Bladder microvascular endothelial cell (primary cell): Measurements from ENCODE around the gene PACSIN1. TPM values are rescaled to one million over a fixed set of nuclear protein-coding genes. Genes with fewer than 3 reads are reported as not detected.

Experiments used
- total RNA-seq: library from RNA; depleted of rRNA; stranded (reverse); fragments of >200 nt; gene quantifications from 2 replicates; pipeline ENCODE4 v1.2.3, GENCODE V29; 2014

Gene PACSIN1, protein sequence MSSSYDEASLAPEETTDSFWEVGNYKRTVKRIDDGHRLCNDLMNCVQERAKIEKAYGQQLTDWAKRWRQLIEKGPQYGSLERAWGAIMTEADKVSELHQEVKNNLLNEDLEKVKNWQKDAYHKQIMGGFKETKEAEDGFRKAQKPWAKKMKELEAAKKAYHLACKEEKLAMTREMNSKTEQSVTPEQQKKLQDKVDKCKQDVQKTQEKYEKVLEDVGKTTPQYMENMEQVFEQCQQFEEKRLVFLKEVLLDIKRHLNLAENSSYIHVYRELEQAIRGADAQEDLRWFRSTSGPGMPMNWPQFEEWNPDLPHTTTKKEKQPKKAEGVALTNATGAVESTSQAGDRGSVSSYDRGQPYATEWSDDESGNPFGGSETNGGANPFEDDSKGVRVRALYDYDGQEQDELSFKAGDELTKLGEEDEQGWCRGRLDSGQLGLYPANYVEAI
- not detected in 2 replicates for total RNA-seq

DNA sequence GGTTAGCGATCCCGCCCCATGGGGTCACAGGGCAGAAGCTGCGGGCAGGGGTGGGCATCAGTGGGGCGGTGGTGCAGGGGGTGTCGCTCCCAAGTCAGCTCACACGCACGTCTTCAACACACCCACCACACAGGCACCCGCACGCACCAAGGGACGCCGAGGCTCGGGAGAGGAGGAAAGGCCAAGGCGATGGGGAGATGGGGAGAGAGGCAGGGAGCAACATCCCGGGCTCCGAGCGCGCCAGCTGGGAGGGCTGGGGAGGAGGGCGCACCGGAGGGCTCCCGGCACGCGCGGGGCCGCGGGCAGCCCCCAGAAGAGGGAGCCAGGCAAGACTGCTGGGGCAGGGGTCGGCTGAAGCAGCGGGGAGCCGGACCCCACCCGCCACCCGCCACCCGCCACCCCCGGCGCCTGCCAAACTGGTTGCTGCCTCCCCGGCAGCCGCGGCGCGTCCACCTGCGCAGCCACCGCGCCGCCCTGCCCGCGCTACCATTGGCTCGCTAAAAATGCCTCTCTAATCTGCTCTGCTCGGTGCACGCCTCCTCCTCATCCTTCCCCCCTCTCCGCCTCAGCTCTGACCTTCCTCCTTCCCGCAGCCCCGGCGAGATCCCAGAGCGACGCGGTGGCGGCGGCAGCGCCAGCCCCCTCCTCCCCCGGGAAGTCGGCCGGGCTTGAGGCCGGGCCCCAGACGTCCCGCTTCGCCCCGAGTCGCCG lies at the start of gene PACSIN1:
TSS of gene PACSIN1 (plus strand) at position 546 of the 711 bp plus-strand sequence. CDS start 60,230 bp downstream, outside the sequence.

DNA sequence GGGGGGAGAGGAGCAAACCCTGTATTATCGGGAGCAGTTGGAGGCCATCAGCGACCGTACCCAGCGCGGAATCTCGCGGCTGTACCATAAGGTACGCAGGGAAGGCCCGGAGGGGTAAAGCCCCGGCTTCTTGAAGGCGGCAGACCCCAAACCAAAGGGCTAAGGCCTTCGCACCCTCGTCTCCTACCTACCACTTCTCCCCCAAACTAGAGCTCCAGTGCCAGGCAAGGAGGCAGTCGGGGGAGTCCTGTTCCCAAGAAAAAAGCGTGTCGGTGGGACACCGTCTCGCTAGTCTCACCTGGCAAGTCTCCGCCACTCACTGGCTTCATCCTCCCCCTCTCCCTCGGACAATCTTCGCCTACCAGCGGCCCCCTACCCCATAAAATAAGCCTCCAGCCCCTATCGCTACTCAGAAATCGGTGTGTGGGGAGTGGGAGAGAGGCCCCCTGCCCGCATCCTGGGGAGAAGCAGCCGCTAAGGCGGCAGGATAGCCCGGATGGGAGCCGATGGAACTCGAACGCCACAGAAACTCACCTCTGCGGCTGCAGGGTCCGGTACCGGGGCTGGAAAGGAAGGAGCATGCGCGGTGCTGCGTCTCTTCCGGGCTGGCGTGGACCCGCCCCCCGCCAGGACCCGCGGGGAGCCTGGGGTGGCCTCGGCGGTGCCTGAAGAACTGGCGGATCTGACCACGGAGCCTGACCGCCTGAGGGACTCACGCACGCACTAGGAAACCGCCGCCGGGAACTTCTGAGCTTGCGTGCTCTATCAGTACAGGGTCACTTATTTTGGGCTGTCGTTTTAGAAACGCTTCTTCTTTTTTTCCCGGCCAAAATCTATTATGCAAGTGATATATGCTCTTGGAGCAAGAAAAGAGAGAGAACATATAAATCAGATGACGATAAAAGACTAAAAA lies 40.1 kb upstream of the PACSIN1 start, which contains the start of gene RPS10:
TSS of gene RPS10 (minus strand) at position 572 of the 913 bp plus-strand sequence. CDS start 848 bp downstream, outside the sequence.

DNA sequence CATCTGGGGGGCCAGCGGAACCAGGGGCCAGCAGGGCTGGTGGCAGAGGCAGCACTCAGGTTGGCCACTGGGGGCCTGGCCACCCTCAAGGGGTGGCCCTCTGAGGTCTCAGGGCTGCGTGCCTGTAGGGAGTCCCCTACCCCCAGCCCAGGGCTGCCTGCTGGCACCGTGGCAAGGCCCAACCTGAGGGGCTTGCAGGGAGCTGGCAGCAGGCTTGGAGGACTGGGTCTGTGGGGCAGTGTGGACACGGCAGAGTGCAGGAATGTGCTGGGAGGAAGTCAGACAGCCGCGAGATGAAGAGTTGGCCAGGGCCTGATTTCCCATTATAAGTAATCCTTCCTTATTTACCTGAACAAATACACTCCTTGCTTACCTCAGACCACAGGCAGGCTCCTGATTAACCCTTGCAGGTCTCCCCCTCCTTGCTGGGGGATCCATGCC lies 90.2 kb downstream of the PACSIN1 start, which contains the start of gene SPDEF:
TSS of gene SPDEF (minus strand) at position 299 of the 441 bp plus-strand sequence. CDS start 11,874 bp downstream, outside the sequence.

Other genes with a start within 250 kb of the PACSIN1 start
- gene HMGA1, start 229.2 kb upstream of the PACSIN1 start, total RNA-seq = 57.2 and 82.7 TPM in 2 replicates
- gene SMIM29, start 217.1 kb upstream of the PACSIN1 start, total RNA-seq = 13.7 and 18.5 TPM in 2 replicates
- gene NUDT3, start 73.4 kb upstream of the PACSIN1 start, total RNA-seq = 14.7 and 22.0 TPM in 2 replicates
- gene RPS10, start 40.0 kb upstream of the PACSIN1 start, total RNA-seq = 973 and 1,301 TPM in 2 replicates
- not detected in 2 replicates for gene SPDEF, start 90.3 kb downstream of the PACSIN1 start, total RNA-seq
- 28.3 and 60.7 TPM in 2 replicates for gene ILRUN, start 230.7 kb downstream of the PACSIN1 start, total RNA-seq